ENCODE data around the gene COPS3.

COPS3 gene

GRCh38 chr17:17231621-17232302 lies 49.3 kb downstream of the COPS3 start:
- TF ChIP-seq YY1 (IDR thresholded peaks at IDR 0.05; ENCODE audit: insufficient read depth, insufficient read length), result no peak
- no peak for TF ChIP-seq ZNF274 (IDR thresholded peaks at IDR 0.05; ENCODE audit: low read depth, low read length)
- TF ChIP-seq SUZ12 (IDR thresholded peaks at IDR 0.05; ENCODE audit: extremely low read depth, insufficient read depth, insufficient read length), result no peak
- Histone ChIP-seq H3K9me3 (ENCODE audit: insufficient read depth, low read length) (no peaks in the 10 kb centered on the region), H3K27me3 (ENCODE audit: insufficient read depth, insufficient read length) (no peaks in the 10 kb centered on the region), H3K36me3 (ENCODE audit: insufficient read depth, insufficient read length, low read length) (peaks cover 57% of the 10 kb centered on the region), H3K9ac (ENCODE audit: insufficient read length, low read depth) (no peak overlapping the region), H3K4me3 (ENCODE audit: insufficient read length, low read depth) (no peak overlapping the region), H3K4me1 (ENCODE audit: insufficient read depth, insufficient read length) (no peaks in the 10 kb centered on the region)
- no peak for DNase-seq (ENCODE audit: low read depth, low spot score)

GRCh38 chr17:17229416-17230384 lies 51.3 kb downstream of the COPS3 start:
- no peak overlapping the region for H3K9ac ChIP-seq (ENCODE audit: insufficient read length, low read depth)
- TF ChIP-seq YY1 (IDR thresholded peaks at IDR 0.05; ENCODE audit: insufficient read depth, insufficient read length) (no peak), ZNF274 (IDR thresholded peaks at IDR 0.05; ENCODE audit: low read depth, low read length) (no peak), SUZ12 (IDR thresholded peaks at IDR 0.05; ENCODE audit: extremely low read depth, insufficient read depth, insufficient read length) (no peak)
- H3K4me3 ChIP-seq (ENCODE audit: insufficient read length, low read depth), result no peak overlapping the region
- peaks cover 77% of the 10 kb centered on the region for H3K36me3 ChIP-seq (ENCODE audit: insufficient read depth, insufficient read length, low read length)
- no peaks in the 10 kb centered on the region for H3K4me1 ChIP-seq (ENCODE audit: insufficient read depth, insufficient read length)
- no peaks in the 10 kb centered on the region for H3K9me3 ChIP-seq (ENCODE audit: insufficient read depth, low read length)
- H3K27me3 ChIP-seq (ENCODE audit: insufficient read depth, insufficient read length), result no peaks in the 10 kb centered on the region
- DNase-seq (ENCODE audit: low read depth, low spot score), result no peak

GRCh38 chr17:17228521-17229279 lies 52.3 kb downstream of the COPS3 start:
- DNase-seq (ENCODE audit: low read depth, low spot score), result no peak
- Histone ChIP-seq H3K36me3 (ENCODE audit: insufficient read depth, insufficient read length, low read length) (peaks cover 87% of the 10 kb centered on the region), H3K4me3 (ENCODE audit: insufficient read length, low read depth) (no peak overlapping the region)

GRCh38 chr17:17227608-17228520 lies 53.2 kb downstream of the COPS3 start:
- no peak for DNase-seq (ENCODE audit: low read depth, low spot score)
- Histone ChIP-seq H3K4me1 (ENCODE audit: insufficient read depth, insufficient read length) (no peaks in the 10 kb centered on the region), H3K4me3 (ENCODE audit: insufficient read length, low read depth) (no peak overlapping the region), H3K27me3 (ENCODE audit: insufficient read depth, insufficient read length) (no peaks in the 10 kb centered on the region), H3K9ac (ENCODE audit: insufficient read length, low read depth) (no peak overlapping the region), H3K9me3 (ENCODE audit: insufficient read depth, low read length) (no peaks in the 10 kb centered on the region), H3K36me3 (ENCODE audit: insufficient read depth, insufficient read length, low read length) (peaks cover 92% of the 10 kb centered on the region)
- no peak for TF ChIP-seq SUZ12 (IDR thresholded peaks at IDR 0.05; ENCODE audit: extremely low read depth, insufficient read depth, insufficient read length)
- no peak for TF ChIP-seq ZNF274 (IDR thresholded peaks at IDR 0.05; ENCODE audit: low read depth, low read length)
- no peak for TF ChIP-seq YY1 (IDR thresholded peaks at IDR 0.05; ENCODE audit: insufficient read depth, insufficient read length)

More at GRCh38 chr17:17228521-17229279, 52.3 kb downstream of the COPS3 start:
- Histone ChIP-seq H3K9me3 (ENCODE audit: insufficient read depth, low read length) (no peaks in the 10 kb centered on the region), H3K9ac (ENCODE audit: insufficient read length, low read depth) (no peak overlapping the region), H3K4me1 (ENCODE audit: insufficient read depth, insufficient read length) (no peaks in the 10 kb centered on the region), H3K27me3 (ENCODE audit: insufficient read depth, insufficient read length) (no peaks in the 10 kb centered on the region)
- no peak for TF ChIP-seq YY1 (IDR thresholded peaks at IDR 0.05; ENCODE audit: insufficient read depth, insufficient read length)
- no peak for TF ChIP-seq ZNF274 (IDR thresholded peaks at IDR 0.05; ENCODE audit: low read depth, low read length)
- TF ChIP-seq SUZ12 (IDR thresholded peaks at IDR 0.05; ENCODE audit: extremely low read depth, insufficient read depth, insufficient read length), result no peak

GRCh38 chr17:17226451-17227265 lies 54.4 kb downstream of the COPS3 start:
- H3K27me3 ChIP-seq (ENCODE audit: insufficient read depth, insufficient read length), result no peaks in the 10 kb centered on the region
- H3K4me3 ChIP-seq (ENCODE audit: insufficient read length, low read depth), result no peak overlapping the region
- H3K36me3 ChIP-seq (ENCODE audit: insufficient read depth, insufficient read length, low read length), result peaks cover 91% of the 10 kb centered on the region
- DNase-seq (ENCODE audit: low read depth, low spot score), result no peak
- no peaks in the 10 kb centered on the region for H3K4me1 ChIP-seq (ENCODE audit: insufficient read depth, insufficient read length)
- H3K9ac ChIP-seq (ENCODE audit: insufficient read length, low read depth), result no peak overlapping the region
- H3K9me3 ChIP-seq (ENCODE audit: insufficient read depth, low read length), result no peaks in the 10 kb centered on the region
- TF ChIP-seq SUZ12 (IDR thresholded peaks at IDR 0.05; ENCODE audit: extremely low read depth, insufficient read depth, insufficient read length) (no peak), YY1 (IDR thresholded peaks at IDR 0.05; ENCODE audit: insufficient read depth, insufficient read length) (no peak), ZNF274 (IDR thresholded peaks at IDR 0.05; ENCODE audit: low read depth, low read length) (no peak)
